ENCODE results near the gene C19orf25.

The C19orf25 gene

DNA sequence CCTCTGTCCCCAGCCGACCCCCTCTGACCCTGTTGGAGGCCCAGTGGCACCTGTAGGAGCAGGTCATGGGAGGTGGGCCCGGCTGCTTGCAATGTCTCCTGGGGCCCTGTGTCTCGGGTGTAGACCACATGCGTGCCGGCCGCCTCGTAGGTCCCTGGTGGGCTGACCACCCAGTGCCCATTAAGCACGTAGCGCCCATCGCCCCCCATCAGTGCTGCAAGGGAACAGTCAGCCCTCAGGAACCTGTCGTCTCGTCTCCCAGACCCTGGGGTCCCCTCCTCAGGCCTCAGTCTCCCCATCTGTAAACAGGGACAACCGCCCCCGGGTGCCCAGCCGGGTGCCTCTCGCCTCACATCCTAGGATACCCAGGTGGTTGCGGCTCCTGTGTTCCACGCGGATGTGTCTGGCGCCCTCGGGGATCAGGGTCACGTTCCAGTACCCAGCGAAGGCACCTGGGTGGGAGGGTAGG lies 28.2 kb upstream of the C19orf25 start:
- peaks cover 24% of the 10 kb centered on the region for H3K4me1 ChIP-seq (ENCODE audit: insufficient read depth, insufficient read length)
- peaks cover 6% of the 10 kb centered on the region for H3K36me3 ChIP-seq (ENCODE audit: insufficient read depth, insufficient read length, low read length)
- peaks cover 18% of the 10 kb centered on the region for H3K27me3 ChIP-seq (ENCODE audit: insufficient read depth, insufficient read length)
- no peak for DNase-seq (ENCODE audit: low read depth, low spot score)
- H3K9ac ChIP-seq (ENCODE audit: insufficient read length, low read depth) = peak overlapping the region; percentile 53
- peak overlapping the region; percentile 62 for H3K4me3 ChIP-seq (ENCODE audit: insufficient read length, low read depth)
- TF ChIP-seq ZNF274 (IDR thresholded peaks at IDR 0.05; ENCODE audit: low read depth, low read length) = no peak
- TF ChIP-seq SUZ12 (IDR thresholded peaks at IDR 0.05; ENCODE audit: extremely low read depth, insufficient read depth, insufficient read length) = no peak
- TF ChIP-seq YY1 (IDR thresholded peaks at IDR 0.05; ENCODE audit: insufficient read depth, insufficient read length) = no peak
- no peaks in the 10 kb centered on the region for H3K9me3 ChIP-seq (ENCODE audit: insufficient read depth, low read length)

DNA sequence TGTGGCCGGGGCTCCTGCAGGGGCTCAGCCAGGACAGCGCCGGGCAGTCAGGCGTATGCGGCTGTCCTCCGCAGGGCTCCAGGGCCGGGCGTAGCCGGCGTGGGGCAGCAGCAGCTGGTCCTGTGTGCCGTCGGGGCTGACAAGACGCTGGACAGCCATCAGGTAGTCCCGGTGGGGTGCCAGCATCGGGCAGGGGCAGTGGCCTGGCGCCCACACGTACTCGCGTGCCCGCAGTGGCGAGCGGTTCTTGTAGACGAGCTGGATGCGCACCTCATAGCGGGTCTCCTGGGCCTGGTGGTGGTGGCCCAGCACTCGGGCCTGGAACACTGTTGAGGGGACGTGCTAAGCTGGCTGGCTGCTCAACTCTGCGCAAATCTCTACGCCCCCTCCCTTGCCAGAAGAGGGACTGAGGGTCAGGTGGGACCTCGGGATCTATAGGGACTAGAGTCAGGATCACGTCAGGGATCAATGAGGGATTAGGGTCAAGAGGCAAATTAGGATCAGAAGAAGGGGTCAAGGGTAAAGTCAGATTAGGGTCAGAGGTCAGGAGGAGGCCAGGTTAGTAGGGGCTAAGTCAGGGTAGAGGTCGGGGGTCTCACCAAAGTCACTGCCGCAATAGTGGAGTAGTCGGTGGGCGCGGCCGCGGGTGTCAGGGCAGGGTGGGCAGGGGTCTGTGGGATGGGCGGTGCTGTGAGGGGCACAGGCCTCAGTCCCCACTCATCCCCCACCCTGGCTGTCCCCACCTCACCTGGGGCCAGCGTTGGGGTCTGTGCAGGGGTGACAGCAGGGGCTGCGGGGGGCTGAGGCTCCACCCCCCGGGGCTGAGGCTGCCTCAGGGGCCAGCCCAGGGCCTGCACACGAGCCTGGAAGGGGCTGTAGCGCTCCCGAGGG lies 27.2 kb upstream of the C19orf25 start:
- no peak for DNase-seq (ENCODE audit: low read depth, low spot score)
- peaks cover 6% of the 10 kb centered on the region for H3K36me3 ChIP-seq (ENCODE audit: insufficient read depth, insufficient read length, low read length)
- H3K4me1 ChIP-seq (ENCODE audit: insufficient read depth, insufficient read length) = peaks cover 20% of the 10 kb centered on the region
- H3K27me3 ChIP-seq (ENCODE audit: insufficient read depth, insufficient read length) = peaks cover 18% of the 10 kb centered on the region
- TF ChIP-seq YY1 (IDR thresholded peaks at IDR 0.05; ENCODE audit: insufficient read depth, insufficient read length) (no peak), SUZ12 (IDR thresholded peaks at IDR 0.05; ENCODE audit: extremely low read depth, insufficient read depth, insufficient read length) (no peak), ZNF274 (IDR thresholded peaks at IDR 0.05; ENCODE audit: low read depth, low read length) (no peak)
- H3K4me3 ChIP-seq (ENCODE audit: insufficient read length, low read depth) = no peak overlapping the region
- no peaks in the 10 kb centered on the region for H3K9me3 ChIP-seq (ENCODE audit: insufficient read depth, low read length)
- H3K9ac ChIP-seq (ENCODE audit: insufficient read length, low read depth) = no peak overlapping the region

DNA sequence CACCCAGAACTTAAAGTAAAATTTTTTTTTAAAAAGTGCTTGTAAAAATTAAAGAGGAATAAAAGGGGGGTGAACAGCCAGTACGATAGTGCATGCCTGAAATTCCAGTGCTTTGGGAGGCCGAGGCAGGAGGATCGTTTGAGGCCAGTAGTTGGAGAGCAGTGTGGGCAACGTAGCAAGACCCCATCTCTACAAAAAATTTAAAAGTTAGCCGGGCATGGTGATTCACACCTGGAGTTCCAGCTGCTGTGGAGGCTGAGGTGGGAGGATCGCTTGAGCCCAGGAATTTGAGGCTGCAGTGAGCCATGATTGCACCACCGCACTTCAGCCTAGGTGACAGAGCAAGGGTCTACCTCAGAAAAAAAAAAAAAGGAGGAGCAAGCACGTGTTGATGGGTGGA lies 26.0 kb upstream of the C19orf25 start:
- Histone ChIP-seq H3K4me1 (ENCODE audit: insufficient read depth, insufficient read length) (peaks cover 18% of the 10 kb centered on the region), H3K27me3 (ENCODE audit: insufficient read depth, insufficient read length) (peaks cover 18% of the 10 kb centered on the region), H3K9me3 (ENCODE audit: insufficient read depth, low read length) (peaks cover 6% of the 10 kb centered on the region; the same call in 1 of the 2 replicates), H3K9ac (ENCODE audit: insufficient read length, low read depth) (no peak overlapping the region), H3K4me3 (ENCODE audit: insufficient read length, low read depth) (no peak overlapping the region), H3K36me3 (ENCODE audit: insufficient read depth, insufficient read length, low read length) (peaks cover 5% of the 10 kb centered on the region)
- TF ChIP-seq SUZ12 (IDR thresholded peaks at IDR 0.05; ENCODE audit: extremely low read depth, insufficient read depth, insufficient read length) (no peak), ZNF274 (IDR thresholded peaks at IDR 0.05; ENCODE audit: low read depth, low read length) (no peak), YY1 (IDR thresholded peaks at IDR 0.05; ENCODE audit: insufficient read depth, insufficient read length) (no peak)
- no peak for DNase-seq (ENCODE audit: low read depth, low spot score)

DNA sequence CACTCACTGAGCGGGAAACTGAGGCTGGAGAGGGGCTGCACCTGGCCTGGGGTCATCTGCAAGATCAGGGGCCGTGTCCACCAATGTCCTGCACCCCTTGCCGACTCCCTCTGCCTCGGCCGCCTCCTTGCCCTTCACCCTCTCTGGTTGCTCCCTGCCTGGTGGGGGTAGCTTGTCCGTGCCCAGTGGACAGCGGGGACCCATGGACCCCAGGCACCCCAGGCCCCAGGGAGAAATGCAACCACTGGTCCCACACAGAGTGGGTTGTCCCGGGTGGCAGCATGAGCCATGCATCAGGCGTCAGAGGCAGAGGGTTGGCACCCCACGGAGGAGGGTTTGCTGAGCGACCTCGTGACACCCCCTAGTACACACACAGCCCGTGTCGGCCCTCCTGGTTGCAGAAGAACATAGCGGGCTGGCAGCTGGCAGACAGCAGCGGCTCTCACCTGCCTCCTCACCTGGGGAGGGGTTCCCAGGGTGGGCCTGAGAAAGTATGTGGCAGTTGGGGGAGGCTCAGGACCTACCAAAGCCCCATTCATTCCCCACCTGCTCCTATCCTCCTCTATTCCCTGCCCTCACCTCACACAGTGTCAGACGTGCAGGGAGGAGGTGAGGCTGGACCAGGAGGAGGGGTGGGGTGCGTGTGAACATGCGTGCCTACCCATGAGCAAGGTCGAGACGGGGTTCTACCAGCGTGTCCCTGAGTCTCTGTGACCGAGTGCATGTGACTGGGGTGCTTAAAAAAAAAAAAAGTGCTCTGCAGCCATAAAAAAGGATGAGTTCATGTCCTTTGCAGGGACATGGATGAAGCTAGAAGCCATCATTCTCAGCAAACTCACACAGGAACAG lies 25.1 kb upstream of the C19orf25 start:
- TF ChIP-seq ZNF274 (IDR thresholded peaks at IDR 0.05; ENCODE audit: low read depth, low read length) (no peak), YY1 (IDR thresholded peaks at IDR 0.05; ENCODE audit: insufficient read depth, insufficient read length) (no peak), SUZ12 (IDR thresholded peaks at IDR 0.05; ENCODE audit: extremely low read depth, insufficient read depth, insufficient read length) (no peak)
- no peaks in the 10 kb centered on the region for H3K36me3 ChIP-seq (ENCODE audit: insufficient read depth, insufficient read length, low read length)
- DNase-seq (ENCODE audit: low read depth, low spot score) = no peak
- peaks cover 10% of the 10 kb centered on the region; the same call in 1 of the 2 replicates for H3K9me3 ChIP-seq (ENCODE audit: insufficient read depth, low read length)
- peak overlapping the region; percentile 61 for H3K9ac ChIP-seq (ENCODE audit: insufficient read length, low read depth)
- no peak overlapping the region for H3K4me3 ChIP-seq (ENCODE audit: insufficient read length, low read depth)
- peaks cover 18% of the 10 kb centered on the region for H3K4me1 ChIP-seq (ENCODE audit: insufficient read depth, insufficient read length)
- peaks cover 18% of the 10 kb centered on the region for H3K27me3 ChIP-seq (ENCODE audit: insufficient read depth, insufficient read length)

DNA sequence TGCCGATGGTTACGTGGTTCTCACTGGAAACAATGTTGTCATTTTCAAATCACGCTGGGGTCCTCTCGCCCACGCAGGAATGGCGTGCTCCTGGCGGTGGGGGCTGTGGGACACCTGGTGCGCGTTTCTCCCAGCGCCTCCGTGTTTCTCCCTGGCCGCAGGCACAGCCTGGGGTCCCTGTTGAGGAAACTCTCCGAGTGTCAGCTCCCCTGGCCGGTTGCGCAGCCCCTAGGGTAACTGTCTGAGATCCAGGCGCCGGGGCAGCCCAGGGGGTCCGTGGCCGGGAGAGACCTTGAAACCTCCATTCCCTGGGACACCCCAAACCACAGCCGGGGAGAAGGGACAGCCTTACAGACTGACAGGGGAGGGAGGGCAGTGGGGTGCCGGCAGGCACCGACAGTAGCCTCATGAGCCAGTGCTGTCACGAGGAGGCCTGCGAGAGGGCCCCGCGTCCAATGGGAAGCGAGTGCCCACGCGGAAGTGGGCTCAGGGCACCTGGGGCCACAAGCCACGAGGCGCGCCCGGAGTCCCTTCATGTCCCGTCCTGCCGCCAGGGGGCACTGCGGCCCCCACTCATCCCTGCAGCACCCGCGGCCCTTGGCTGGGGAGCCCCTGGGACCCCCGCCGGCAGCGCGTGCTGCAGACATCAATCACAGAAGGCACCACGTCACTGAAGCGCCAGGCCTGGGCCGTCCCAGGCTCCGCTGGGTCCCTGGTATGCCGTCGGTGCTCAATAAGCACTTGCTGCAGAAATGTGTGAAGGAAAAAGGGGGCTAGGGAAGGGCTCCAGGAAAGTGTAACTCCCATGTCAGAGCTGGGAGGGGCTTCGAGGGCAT lies 24.3 kb upstream of the C19orf25 start:
- Histone ChIP-seq H3K4me3 (ENCODE audit: insufficient read length, low read depth) (no peak overlapping the region), H3K9me3 (ENCODE audit: insufficient read depth, low read length) (peaks cover 10% of the 10 kb centered on the region; the same call in 1 of the 2 replicates), H3K27me3 (ENCODE audit: insufficient read depth, insufficient read length) (peaks cover 18% of the 10 kb centered on the region), H3K4me1 (ENCODE audit: insufficient read depth, insufficient read length) (peaks cover 18% of the 10 kb centered on the region), H3K9ac (ENCODE audit: insufficient read length, low read depth) (peak overlapping the region; percentile 61), H3K36me3 (ENCODE audit: insufficient read depth, insufficient read length, low read length) (no peaks in the 10 kb centered on the region)
- TF ChIP-seq YY1 (IDR thresholded peaks at IDR 0.05; ENCODE audit: insufficient read depth, insufficient read length) = no peak
- no peak for TF ChIP-seq ZNF274 (IDR thresholded peaks at IDR 0.05; ENCODE audit: low read depth, low read length)
- TF ChIP-seq SUZ12 (IDR thresholded peaks at IDR 0.05; ENCODE audit: extremely low read depth, insufficient read depth, insufficient read length) = no peak
- DNase-seq (ENCODE audit: low read depth, low spot score) = no peak

DNA sequence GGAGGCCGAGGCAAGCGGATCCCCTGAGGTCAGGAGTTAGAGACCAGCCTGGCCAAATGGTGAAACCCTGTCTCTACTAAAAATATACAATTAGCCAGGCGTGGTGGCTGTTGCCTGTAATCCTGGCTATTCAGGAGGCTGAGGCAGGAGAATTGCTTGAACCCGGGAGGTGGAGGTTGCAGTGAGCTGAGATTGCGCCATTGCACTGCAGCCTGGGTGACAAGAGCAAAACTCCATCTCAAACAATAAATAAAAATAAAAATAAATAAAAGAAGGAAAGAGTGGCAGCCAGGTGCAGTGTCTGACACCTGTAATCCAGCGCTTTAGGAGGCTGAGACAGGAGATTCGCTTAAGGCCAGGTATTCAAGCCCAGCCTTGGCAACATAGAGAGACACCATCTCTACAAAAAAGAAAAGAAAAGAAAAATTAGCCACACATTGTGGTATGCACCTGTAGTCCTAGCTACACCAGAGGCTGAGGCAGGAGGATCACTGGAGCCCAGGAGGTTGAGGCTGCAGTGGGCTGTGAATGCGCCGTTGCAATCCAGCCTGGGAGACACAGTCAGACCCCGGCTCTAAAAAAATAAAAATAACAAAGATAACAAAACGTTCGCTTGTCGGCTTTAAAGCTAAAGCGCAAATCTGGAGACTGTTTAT lies 23.5 kb upstream of the C19orf25 start:
- TF ChIP-seq ZNF274 (IDR thresholded peaks at IDR 0.05; ENCODE audit: low read depth, low read length) = no peak
- no peak for TF ChIP-seq YY1 (IDR thresholded peaks at IDR 0.05; ENCODE audit: insufficient read depth, insufficient read length)
- no peak for TF ChIP-seq SUZ12 (IDR thresholded peaks at IDR 0.05; ENCODE audit: extremely low read depth, insufficient read depth, insufficient read length)
- Histone ChIP-seq H3K9me3 (ENCODE audit: insufficient read depth, low read length) (peaks cover 10% of the 10 kb centered on the region; the same call in 1 of the 2 replicates), H3K27me3 (ENCODE audit: insufficient read depth, insufficient read length) (peaks cover 18% of the 10 kb centered on the region), H3K4me3 (ENCODE audit: insufficient read length, low read depth) (no peak overlapping the region), H3K9ac (ENCODE audit: insufficient read length, low read depth) (no peak overlapping the region), H3K36me3 (ENCODE audit: insufficient read depth, insufficient read length, low read length) (no peaks in the 10 kb centered on the region), H3K4me1 (ENCODE audit: insufficient read depth, insufficient read length) (peaks cover 19% of the 10 kb centered on the region)
- no peak for DNase-seq (ENCODE audit: low read depth, low spot score)

Measured in NT2/D1 (cell line).